T-cell (primary cell): ENCODE results near the gene STIP1. TPM values are rescaled to one million over a fixed set of nuclear protein-coding genes. Genes with fewer than 3 reads are reported as not detected.

Source experiments
- ATAC-seq, 4 experiments: fragments of 200-7000 bp in 3 of 4; fragments of 150-1000 bp in 1 of 4; cut with Tn5 transposase; replicated peaks in 1 of 4; 1 replicate in 3 of 4; 2 replicates in 1 of 4; pipeline ENCODE4 v1.10.0; 2021; ENCODE audit warnings: moderate library complexity in 3 of 4, mild to moderate bottlenecking in 2 of 4, moderate number of reproducible peaks in 1 of 4
- CTCF ChIA-PET, 2 donors: fragments of 300-600 bp; sonication (Branson Sonifier 250); formaldehyde crosslinking; loops; one replicate each; lab custom pipeline; 2022; ENCODE audit warnings: antibody characterized with exemption in 2 of 2; lab: Charles Lee
- POLR2A ChIA-PET, 2 donors: fragments of 300-600 bp; sonication (Branson Sonifier 250); formaldehyde crosslinking; loops; one replicate each; lab custom pipeline; 2022; ENCODE audit warnings: antibody characterized with exemption in 2 of 2; lab: Charles Lee
- DNase-seq, 35 experiments: peaks; one replicate each; pipeline versions ENCODE4 v3.0.0 to v3.0.0-alpha.2; 2013 to 2023
- H3K27ac ChIP-seq: one replicate; pipeline ENCODE4 v1.5.1; 2013; ENCODE audit warnings: low read length
- H3K27me3 ChIP-seq, 2 experiments: replicated peaks in 1 of 2; 1 replicate in 1 of 2; 2 replicates in 1 of 2; pipeline versions ENCODE4 v1.6.1 to v1.7.0; 2013; ENCODE audit warnings: low read length in 1 of 2, mixed read lengths in 1 of 2; ENCODE audit not compliant: control insufficient read depth in 2 of 2, insufficient read depth in 2 of 2; ENCODE audit errors: extremely low read depth in 1 of 2
- H3K36me3 ChIP-seq, 2 donors: 1 replicate in 1 of 2; 2 replicates in 1 of 2; pipeline versions ENCODE4 v1.6.1 to v1.7.0; 2013; ENCODE audit warnings: low read length in 1 of 2; ENCODE audit not compliant: control insufficient read depth in 2 of 2, insufficient read depth in 1 of 2; ENCODE audit errors: extremely low read depth in 1 of 2
- H3K4me1 ChIP-seq, 2 experiments: 1 replicate in 1 of 2; 2 replicates in 1 of 2; pipeline versions ENCODE4 v1.6.1 to v1.7.0; 2013; ENCODE audit warnings: low read length in 2 of 2, mixed read lengths in 1 of 2; ENCODE audit not compliant: insufficient read depth in 2 of 2, control insufficient read depth in 1 of 2; ENCODE audit errors: extremely low read depth in 1 of 2
- H3K4me3 ChIP-seq, 2 donors: 1 replicate in 1 of 2; 2 replicates in 1 of 2; pipeline versions ENCODE4 v1.5.1 to v1.7.0; 2013; ENCODE audit warnings: mild to moderate bottlenecking in 2 of 2, low read length in 1 of 2, moderate library complexity in 1 of 2; ENCODE audit not compliant: control insufficient read depth in 1 of 2; ENCODE audit errors: extremely low read depth in 1 of 2
- H3K9me3 ChIP-seq: 2 replicates; pipeline ENCODE4 v1.7.0; 2013
- H3K27ac Mint-ChIP-seq, 2 donors: one replicate each; pipeline ENCODE4 v1.8.0; 2020 to 2021; ENCODE audit warnings: mild to moderate bottlenecking in 2 of 2, mixed read lengths in 2 of 2
- H3K27me3 Mint-ChIP-seq, 2 donors: one replicate each; pipeline ENCODE4 v1.8.0; 2021 to 2022; ENCODE audit warnings: mixed read lengths in 2 of 2
- H3K36me3 Mint-ChIP-seq: one replicate; pipeline ENCODE4 v1.8.0; 2021; ENCODE audit warnings: mixed read lengths
- H3K4me1 Mint-ChIP-seq, 3 donors: one replicate each; pipeline ENCODE4 v1.8.0; 2020 to 2022; ENCODE audit warnings: mixed read lengths in 3 of 3, mild to moderate bottlenecking in 1 of 3
- H3K4me3 Mint-ChIP-seq, 3 donors: one replicate each; pipeline ENCODE4 v1.8.0; 2020 to 2022; ENCODE audit warnings: mild to moderate bottlenecking in 3 of 3, mixed read lengths in 3 of 3, moderate library complexity in 3 of 3
- H3K9me3 Mint-ChIP-seq, 3 donors: one replicate each; pipeline ENCODE4 v1.8.0; 2020 to 2022; ENCODE audit warnings: mixed read lengths in 3 of 3
- WGBS: methylation state at CpG from one replicate; pipeline ENCODE4 v1.1.5; 2013; ENCODE audit warnings: missing lambda C conversion rate; ENCODE audit not compliant: insufficient coverage; 5-methylcytosine and 5-hydroxymethylcytosine counted together
- total RNA-seq, 35 experiments: library from RNA in 6 of 35; stranded (reverse) in 6 of 35; fragments of 120-200 nt in 1 of 35; gene quantifications; one replicate each; pipeline versions ENCODE4 v1.2.1 to v1.2.4 and lab custom pipeline; 2013 to 2026

STIP1 gene
- total RNA-seq, 5 donors from 2014 or later (not counting 1 experiment from before 2014, with no cell fraction given): 61.1 to 133 (median 107) TPM

GRCh38 chr11:64246871-64247728, 61.1 kb downstream of the STIP1 start, which contains the start of gene PPP1R14B:
PPP1R14B (minus strand) TSS chr11:64246943; CDS start chr11:64246673, 270 bp downstream.
- no peaks in the 10 kb centered on the region for H3K9me3 ChIP-seq
- DNase-seq (peak; percentile 42 to 82 (median 72)), ATAC-seq (peak; percentile 69 to 72 (median 70))
- H3K36me3 ChIP-seq: peaks cover 6 to 10% of the 10 kb centered on the region in 2 donors
- H3K27me3 Mint-ChIP-seq: no peaks in the 10 kb centered on the region
- no peaks in the 10 kb centered on the region for H3K36me3 Mint-ChIP-seq
- H3K4me3 Mint-ChIP-seq: peak within 1 kb of the TSS; percentile 80 to 90 (median 89)
- POLR2A ChIA-PET: no interaction called here
- peak within 1 kb of the TSS; percentile 77 to 95 for H3K4me3 ChIP-seq
- H3K27ac ChIP-seq: peak within 1 kb of the TSS; percentile 57
- H3K4me1 Mint-ChIP-seq: peaks cover 36 to 50% (median 40%) of the 10 kb centered on the region in 3 donors
- peaks cover 17 to 63% of the 10 kb centered on the region in 2 experiments for H3K4me1 ChIP-seq
- CTCF ChIA-PET: no interaction called here
- H3K9me3 Mint-ChIP-seq: no peaks in the 10 kb centered on the region
- WGBS: under 1% methylated on average over 44 of the region's 74 CpGs
- peak within 1 kb of the TSS; percentile 87 to 88 for H3K27ac Mint-ChIP-seq
- H3K27me3 ChIP-seq: peaks cover 0 to 13% of the 10 kb centered on the region in 2 experiments

DNA sequence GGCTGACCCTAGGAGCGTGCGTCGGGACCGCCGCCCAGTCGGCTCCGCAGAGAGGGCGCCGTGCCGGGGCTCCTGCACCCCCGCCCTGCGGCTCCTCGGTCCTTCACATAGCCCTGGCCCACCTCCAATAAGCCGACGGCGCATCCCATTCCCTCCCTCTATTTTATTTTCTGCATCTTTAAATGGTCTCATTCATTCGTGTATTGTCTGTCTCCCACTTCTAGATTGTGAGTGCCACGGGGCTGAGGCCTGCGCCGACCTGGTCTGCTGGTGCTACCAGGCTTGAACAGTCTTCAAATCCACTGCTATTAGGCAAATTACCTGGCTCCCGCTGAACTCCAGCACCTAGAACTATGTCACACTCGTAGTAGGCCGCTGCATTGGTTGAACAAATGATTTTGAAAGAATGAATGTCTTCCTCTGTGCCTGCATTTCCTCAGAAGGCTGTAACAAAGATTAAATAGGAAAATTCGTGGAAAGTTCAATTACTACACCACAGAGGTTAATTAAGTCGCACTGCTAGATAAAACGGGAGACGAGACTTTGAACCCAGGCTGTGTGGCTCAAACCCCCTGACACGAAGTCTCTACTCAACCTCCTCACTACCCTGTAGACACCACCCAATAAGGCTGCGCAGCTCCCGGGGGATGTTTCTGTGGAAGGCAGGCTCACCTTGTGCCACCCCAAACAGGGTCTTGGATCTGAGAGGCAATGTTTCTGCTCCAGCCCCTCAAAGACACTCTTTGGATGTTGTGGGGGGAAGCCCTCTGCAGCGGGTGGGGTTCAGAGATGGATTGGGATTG, 62.0 kb downstream of the STIP1 start:
- peaks cover 0 to 17% of the 10 kb centered on the region in 2 experiments for H3K27me3 ChIP-seq
- H3K4me1 ChIP-seq: peaks cover 13 to 63% of the 10 kb centered on the region in 2 experiments
- Mint-ChIP-seq H3K4me1 (peaks cover 32 to 45% (median 35%) of the 10 kb centered on the region in 3 donors), H3K36me3 (no peaks in the 10 kb centered on the region), H3K4me3 (peak overlapping the region; percentile 65 to 89 (median 76)), H3K9me3 (no peaks in the 10 kb centered on the region), H3K27ac (peak overlapping the region in 1 of 2 donors; percentile 34), H3K27me3 (no peaks in the 10 kb centered on the region)
- no peak overlapping the region for H3K27ac ChIP-seq
- DNase-seq: no peak
- no peak overlapping the region for H3K4me3 ChIP-seq
- H3K36me3 ChIP-seq: peaks cover 6 to 10% of the 10 kb centered on the region in 2 donors
- no peak for ATAC-seq
- ChIA-PET CTCF (no interaction called here), POLR2A (no interaction called here)
- H3K9me3 ChIP-seq: no peaks in the 10 kb centered on the region
- 76% methylated on average over 27 of the region's 31 CpGs for WGBS

DNA sequence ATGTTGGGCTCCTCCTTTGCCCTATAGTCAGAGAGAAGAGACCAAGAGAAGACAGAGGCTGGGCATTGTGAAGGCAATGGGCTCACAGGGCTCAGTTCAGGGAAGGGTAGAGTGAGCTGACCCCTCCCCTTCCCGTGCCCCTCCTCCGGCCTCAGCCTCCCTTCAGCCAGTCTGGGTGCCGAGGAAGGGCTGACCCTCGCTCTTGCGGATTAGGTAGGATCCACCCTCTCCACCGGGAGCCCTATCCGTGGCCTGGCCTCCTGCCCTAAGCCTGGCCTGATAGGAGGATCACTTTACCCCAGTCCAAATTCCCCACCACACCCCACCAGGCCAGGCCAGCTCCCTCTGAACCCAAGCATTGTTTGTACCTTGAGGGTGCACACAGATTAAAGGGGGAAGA, 62.6 kb downstream of the STIP1 start:
- Histone ChIP-seq H3K4me1 (peaks cover 11 to 61% of the 10 kb centered on the region in 2 experiments), H3K4me3 (no peak overlapping the region), H3K27me3 (peaks cover 0 to 17% of the 10 kb centered on the region in 2 experiments), H3K36me3 (peaks cover under 1 to 7% of the 10 kb centered on the region in 2 donors), H3K9me3 (no peaks in the 10 kb centered on the region), H3K27ac (no peak overlapping the region)
- Mint-ChIP-seq H3K4me3 (peak overlapping the region in 2 of 3 donors; percentile 76 to 89), H3K9me3 (no peaks in the 10 kb centered on the region), H3K27ac (no peak overlapping the region), H3K27me3 (no peaks in the 10 kb centered on the region), H3K36me3 (no peaks in the 10 kb centered on the region), H3K4me1 (peaks cover 30 to 39% (median 31%) of the 10 kb centered on the region in 3 donors)
- 87% methylated on average over 7 of the region's 7 CpGs for WGBS
- ATAC-seq (no peak), DNase-seq (no peak)
- ChIA-PET CTCF (no interaction called here), POLR2A (no interaction called here)

DNA sequence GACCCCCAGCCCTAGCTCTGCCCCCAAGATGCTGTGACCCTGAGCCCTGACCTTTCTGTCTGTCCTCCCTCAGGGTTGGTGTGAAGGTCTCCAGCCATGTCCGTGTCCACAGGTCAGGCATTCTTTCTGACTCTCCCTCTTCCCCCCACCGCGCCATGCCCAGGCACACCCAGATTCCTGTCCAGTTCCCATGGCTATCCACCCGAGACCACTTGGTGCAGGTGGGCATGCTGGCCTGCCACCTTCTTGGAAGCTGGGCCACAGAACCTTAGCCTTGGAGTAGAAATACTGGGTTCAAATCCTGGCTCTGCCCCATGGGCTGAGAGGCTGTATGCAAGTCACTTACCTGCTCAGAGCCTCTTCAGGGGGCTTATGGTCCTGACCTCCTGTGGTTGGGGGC, 63.1 kb downstream of the STIP1 start:
- Mint-ChIP-seq H3K27me3 (no peaks in the 10 kb centered on the region), H3K36me3 (no peaks in the 10 kb centered on the region), H3K4me1 (peaks cover 25 to 34% (median 28%) of the 10 kb centered on the region in 3 donors), H3K27ac (no peak overlapping the region), H3K9me3 (no peaks in the 10 kb centered on the region), H3K4me3 (peak overlapping the region in 2 of 3 donors; percentile 21 to 39)
- Histone ChIP-seq H3K27ac (no peak overlapping the region), H3K27me3 (peaks cover 0 to 17% of the 10 kb centered on the region in 2 experiments), H3K4me3 (no peak overlapping the region), H3K4me1 (peaks cover 11 to 61% of the 10 kb centered on the region in 2 experiments), H3K9me3 (no peaks in the 10 kb centered on the region), H3K36me3 (peaks cover 0 to 3% of the 10 kb centered on the region in 2 donors)
- ATAC-seq: no peak
- DNase-seq: no peak
- ChIA-PET POLR2A (no interaction called here), CTCF (interaction anchor here in 1 of 2 donors (0.6 to 2.0 kb wide), 2 partner anchors 34 to 55 kb away, joined by 5 to 7 read pairs; no protein-coding TSS in a partner anchor)
- 89% methylated on average over 3 of the region's 4 CpGs for WGBS

- Histone ChIP-seq H3K27ac (no peak overlapping the region), H3K4me1 (peaks cover 11 to 57% of the 10 kb centered on the region in 2 experiments), H3K4me3 (no peak overlapping the region), H3K36me3 (no peaks in the 10 kb centered on the region), H3K27me3 (peaks cover 0 to 17% of the 10 kb centered on the region in 2 experiments), H3K9me3 (no peaks in the 10 kb centered on the region)
- Mint-ChIP-seq H3K9me3 (no peaks in the 10 kb centered on the region), H3K4me1 (peaks cover 25 to 31% (median 28%) of the 10 kb centered on the region in 3 donors), H3K27me3 (no peaks in the 10 kb centered on the region), H3K36me3 (no peaks in the 10 kb centered on the region), H3K27ac (no peak overlapping the region), H3K4me3 (peak overlapping the region; percentile 39 to 52 (median 43))
- DNase-seq (no peak), ATAC-seq (no peak)
- CTCF ChIA-PET: interaction anchor here in 1 of 2 donors (0.6 to 2.0 kb wide), 3 partner anchors 33 to 55 kb away, joined by 4 to 7 read pairs (median 5); no protein-coding TSS in a partner anchor
- WGBS: 97% methylated on average over 2 of the region's 8 CpGs
- POLR2A ChIA-PET: no interaction called here
Measured at GRCh38 chr11:64249563-64250414, 63.8 kb downstream of the STIP1 start.
